C4-2B (cell line): ENCODE data around the gene AXIN1.

Source experiments
- CTCF ChIP-seq: fragments of 450-650 bp; conservative IDR thresholded peaks from 2 replicates; pipeline ENCODE4 v1.5.1; 2017; ENCODE audit warnings: mild to moderate bottlenecking
- ZFX ChIP-seq: fragments of 450-650 bp; IDR thresholded peaks from 2 replicates; pipeline ENCODE4 v1.6.1; 2017

DNA sequence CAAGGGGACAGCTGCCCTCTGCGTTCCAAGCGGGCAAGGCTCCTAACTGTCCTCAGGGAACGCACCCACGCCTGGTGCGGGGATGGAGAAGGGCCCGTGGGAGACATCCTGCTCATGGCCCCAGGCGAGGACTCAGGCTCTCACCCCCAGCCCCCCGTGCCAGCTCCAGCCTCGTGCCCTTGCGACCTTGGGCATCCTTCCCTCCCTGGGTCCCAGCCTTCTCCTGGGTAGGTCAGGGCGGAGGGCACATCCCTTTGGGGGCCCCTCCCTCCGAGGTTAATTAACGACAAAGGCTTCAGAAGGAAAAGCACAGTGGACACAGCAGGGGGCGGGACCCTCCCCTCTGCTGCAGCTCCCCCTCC lies 26.3 kb upstream of the AXIN1 start:
- TF ChIP-seq CTCF, result no peak
- TF ChIP-seq ZFX, result no peak
